WTC11 (cell line): Measurements from ENCODE around the gene EXOC4. TPM values are rescaled to one million over a fixed set of nuclear protein-coding genes. Genes with fewer than 3 reads are reported as not detected.
"Not testable (repeated sequence)": the region's sequence is repeated elsewhere in the genome, so short reads cannot be mapped to it uniquely, and the experiment has no call there.

Source experiments
- ATAC-seq: fragments of 200-7000 bp; cut with Tn5 transposase; 2 replicates; pipeline ENCODE4 v1.10.0; 2021; ENCODE audit warnings: mild to moderate bottlenecking, moderate library complexity
- CTCF ChIA-PET: fragments of 300-600 bp; sonication (Branson Sonifier 250); formaldehyde crosslinking; loops from one replicate; lab custom pipeline; 2021; ENCODE audit warnings: antibody characterized with exemption; lab: Charles Lee
- POLR2A ChIA-PET: fragments of 350-600 bp; sonication (Branson Sonifier 250); formaldehyde crosslinking; loops from one replicate; lab custom pipeline; 2021; ENCODE audit warnings: antibody characterized with exemption; lab: Charles Lee
- DNase-seq: peaks from one replicate; pipeline ENCODE4 v3.0.0; 2021; ENCODE audit warnings: low spot score
- H3K27ac Mint-ChIP-seq: 2 replicates; pipeline ENCODE4 v1.8.0; 2021; ENCODE audit warnings: mixed read lengths
- H3K27me3 Mint-ChIP-seq: 2 replicates; pipeline ENCODE4 v1.8.0; 2021; ENCODE audit warnings: low read depth, mild to moderate bottlenecking, moderate library complexity, mixed read lengths
- H3K36me3 Mint-ChIP-seq: 2 replicates; pipeline ENCODE4 v1.8.0; 2021; ENCODE audit warnings: mixed read lengths
- H3K4me1 Mint-ChIP-seq: 2 replicates; pipeline ENCODE4 v1.8.0; 2022; ENCODE audit warnings: mixed read lengths
- H3K4me3 Mint-ChIP-seq: 2 replicates; pipeline ENCODE4 v1.8.0; 2021; ENCODE audit warnings: mild to moderate bottlenecking, moderate library complexity, mixed read lengths
- H3K9me3 Mint-ChIP-seq: 2 replicates; pipeline ENCODE4 v1.8.0; 2021; ENCODE audit warnings: mixed read lengths
- ATF1 ChIP-seq: sonication (generic); formaldehyde crosslinking; IDR thresholded peaks from 2 replicates; pipeline ENCODE4 v1.8.1; 2023; ENCODE audit warnings: mild to moderate bottlenecking, moderate library complexity, missing genetic modification reagents
- CBFB ChIP-seq: sonication (generic); formaldehyde crosslinking; IDR thresholded peaks from 2 replicates; pipeline ENCODE4 v1.8.1; 2022; ENCODE audit warnings: mild to moderate bottlenecking, low read depth, missing genetic modification reagents
- CREB1 ChIP-seq: sonication (generic); formaldehyde crosslinking; IDR thresholded peaks from 2 replicates; pipeline ENCODE4 v1.8.0; 2023; ENCODE audit warnings: mild to moderate bottlenecking, missing genetic modification reagents
- ELF4 ChIP-seq: sonication (generic); formaldehyde crosslinking; IDR thresholded peaks from 2 replicates; pipeline ENCODE4 v1.8.1; 2022; ENCODE audit warnings: low read depth, mild to moderate bottlenecking, moderate library complexity, missing genetic modification reagents
- ETV6 ChIP-seq: sonication (generic); formaldehyde crosslinking; IDR thresholded peaks from 2 replicates; pipeline ENCODE4 v1.8.1; 2022; ENCODE audit warnings: mild to moderate bottlenecking, missing genetic modification reagents
- GABPB1 ChIP-seq: sonication (generic); formaldehyde crosslinking; IDR thresholded peaks from 2 replicates; pipeline ENCODE4 v1.8.1; 2023; ENCODE audit warnings: mild to moderate bottlenecking, missing genetic modification reagents
- GRHL2 ChIP-seq: fragments of 250-450 bp; sonication (Bioruptor Pico); IDR thresholded peaks from 2 replicates; pipeline ENCODE4 v1.8.0; 2022; ENCODE audit warnings: mild to moderate bottlenecking, moderate library complexity; ENCODE audit not compliant: insufficient replicate concordance, severe bottlenecking
- KAT7 ChIP-seq: sonication (generic); formaldehyde crosslinking; IDR thresholded peaks from 2 replicates; pipeline ENCODE4 v1.8.1; 2023; ENCODE audit warnings: missing genetic modification reagents, mild to moderate bottlenecking, borderline replicate concordance
- MYBL2 ChIP-seq: sonication (generic); formaldehyde crosslinking; IDR thresholded peaks from 2 replicates; pipeline ENCODE4 v1.8.1; 2023; ENCODE audit warnings: mild to moderate bottlenecking, moderate library complexity, missing genetic modification reagents
- NFATC4 ChIP-seq: fragments of 250-450 bp; sonication (Bioruptor Pico); IDR thresholded peaks from 2 replicates; pipeline ENCODE4 v1.9.0; 2021; ENCODE audit warnings: mild to moderate bottlenecking
- NFE2L1 ChIP-seq: sonication (generic); formaldehyde crosslinking; IDR thresholded peaks from 2 replicates; pipeline ENCODE4 v1.8.1; 2023; ENCODE audit warnings: missing genetic modification reagents
- NR3C1 ChIP-seq: sonication (generic); formaldehyde crosslinking; conservative IDR thresholded peaks from 2 replicates; pipeline ENCODE4 v1.8.1; 2023; ENCODE audit warnings: low read depth, mild to moderate bottlenecking, missing genetic modification reagents
- OVOL2 ChIP-seq: fragments of 250-450 bp; sonication (Bioruptor Pico); IDR thresholded peaks from 2 replicates; pipeline ENCODE4 v1.9.0; 2021; ENCODE audit warnings: mild to moderate bottlenecking, borderline replicate concordance
- PREB ChIP-seq: sonication (generic); formaldehyde crosslinking; IDR thresholded peaks from 2 replicates; pipeline ENCODE4 v1.8.1; 2022; ENCODE audit warnings: mild to moderate bottlenecking, missing genetic modification reagents, moderate library complexity, borderline replicate concordance
- STAT6 ChIP-seq: sonication (generic); formaldehyde crosslinking; conservative IDR thresholded peaks from 2 replicates; pipeline ENCODE4 v1.8.1; 2023; ENCODE audit warnings: mild to moderate bottlenecking, low read depth, missing genetic modification reagents, moderate library complexity
- ZNF121 ChIP-seq: sonication (generic); formaldehyde crosslinking; IDR thresholded peaks from 2 replicates; pipeline ENCODE4 v1.8.0; 2023; ENCODE audit warnings: missing genetic modification reagents
- ZNF138 ChIP-seq: sonication (generic); formaldehyde crosslinking; conservative IDR thresholded peaks from 2 replicates; pipeline ENCODE4 v1.8.1; 2022; ENCODE audit warnings: mild to moderate bottlenecking, moderate library complexity, missing genetic modification reagents
- total RNA-seq: library from RNA; stranded (reverse); gene quantifications from 3 replicates; pipeline ENCODE4 v1.2.3, GENCODE V29; 2021
- TF ChIP-seq, protein P1 (sequence below): sonication (generic); formaldehyde crosslinking; IDR thresholded peaks from 2 replicates; pipeline ENCODE4 v1.8.0; 2023; ENCODE audit warnings: mild to moderate bottlenecking, missing genetic modification reagents
- TF ChIP-seq, protein P2 (sequence below): sonication (generic); formaldehyde crosslinking; IDR thresholded peaks from 2 replicates; pipeline ENCODE4 v1.8.0; 2023; ENCODE audit warnings: missing genetic modification reagents, mild to moderate bottlenecking, borderline replicate concordance
- TF ChIP-seq, protein P3 (sequence below): sonication (generic); formaldehyde crosslinking; IDR thresholded peaks from 2 replicates; pipeline ENCODE4 v1.8.0; 2023; ENCODE audit warnings: missing genetic modification reagents

Gene EXOC4
- total RNA-seq, 1 experiment from 2014 or later: 62.0 TPM

DNA sequence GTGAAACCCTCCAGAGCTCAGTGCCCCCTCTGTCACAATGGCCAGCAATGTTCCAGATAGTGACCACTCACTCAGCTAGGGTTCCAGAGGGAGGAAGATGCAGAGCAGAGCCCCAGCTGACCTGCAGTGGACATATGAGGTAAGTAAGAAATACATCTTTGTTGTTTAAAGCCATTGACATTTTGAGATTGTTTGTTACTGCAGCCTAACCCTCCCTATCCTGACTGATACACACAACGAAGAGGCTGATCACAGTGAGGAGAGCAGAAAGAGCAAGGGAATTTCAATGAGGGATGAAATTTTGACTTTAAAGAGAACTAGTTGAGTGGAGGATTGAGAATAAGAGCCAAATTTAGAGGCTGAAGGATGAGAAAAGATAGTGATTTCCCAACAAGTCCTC, 822.9 kb downstream of the EXOC4 start:
- peaks cover 26% of the 10 kb centered on the region for H3K9me3 Mint-ChIP-seq
- TF ChIP-seq ZNF138 (CRISPR knock-in tag): no peak
- TF ChIP-seq ELF4: no peak
- no peak for TF ChIP-seq GRHL2 (CRISPR knock-in tag)
- TF ChIP-seq STAT6: no peak
- TF ChIP-seq, protein P1, sequence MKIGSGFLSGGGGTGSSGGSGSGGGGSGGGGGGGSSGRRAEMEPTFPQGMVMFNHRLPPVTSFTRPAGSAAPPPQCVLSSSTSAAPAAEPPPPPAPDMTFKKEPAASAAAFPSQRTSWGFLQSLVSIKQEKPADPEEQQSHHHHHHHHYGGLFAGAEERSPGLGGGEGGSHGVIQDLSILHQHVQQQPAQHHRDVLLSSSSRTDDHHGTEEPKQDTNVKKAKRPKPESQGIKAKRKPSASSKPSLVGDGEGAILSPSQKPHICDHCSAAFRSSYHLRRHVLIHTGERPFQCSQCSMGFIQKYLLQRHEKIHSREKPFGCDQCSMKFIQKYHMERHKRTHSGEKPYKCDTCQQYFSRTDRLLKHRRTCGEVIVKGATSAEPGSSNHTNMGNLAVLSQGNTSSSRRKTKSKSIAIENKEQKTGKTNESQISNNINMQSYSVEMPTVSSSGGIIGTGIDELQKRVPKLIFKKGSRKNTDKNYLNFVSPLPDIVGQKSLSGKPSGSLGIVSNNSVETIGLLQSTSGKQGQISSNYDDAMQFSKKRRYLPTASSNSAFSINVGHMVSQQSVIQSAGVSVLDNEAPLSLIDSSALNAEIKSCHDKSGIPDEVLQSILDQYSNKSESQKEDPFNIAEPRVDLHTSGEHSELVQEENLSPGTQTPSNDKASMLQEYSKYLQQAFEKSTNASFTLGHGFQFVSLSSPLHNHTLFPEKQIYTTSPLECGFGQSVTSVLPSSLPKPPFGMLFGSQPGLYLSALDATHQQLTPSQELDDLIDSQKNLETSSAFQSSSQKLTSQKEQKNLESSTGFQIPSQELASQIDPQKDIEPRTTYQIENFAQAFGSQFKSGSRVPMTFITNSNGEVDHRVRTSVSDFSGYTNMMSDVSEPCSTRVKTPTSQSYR (CRISPR knock-in tag): no peak
- no peak for TF ChIP-seq ZNF121 (CRISPR knock-in tag)
- TF ChIP-seq ATF1 (CRISPR knock-in tag): no peak
- TF ChIP-seq PREB (CRISPR knock-in tag): no peak
- TF ChIP-seq GABPB1 (CRISPR knock-in tag): no peak
- no peak for TF ChIP-seq ETV6 (CRISPR knock-in tag)
- TF ChIP-seq OVOL2: no peak
- TF ChIP-seq CBFB (CRISPR knock-in tag): no peak
- TF ChIP-seq KAT7: no peak
- TF ChIP-seq MYBL2 (CRISPR knock-in tag): no peak
- TF ChIP-seq, protein P2, sequence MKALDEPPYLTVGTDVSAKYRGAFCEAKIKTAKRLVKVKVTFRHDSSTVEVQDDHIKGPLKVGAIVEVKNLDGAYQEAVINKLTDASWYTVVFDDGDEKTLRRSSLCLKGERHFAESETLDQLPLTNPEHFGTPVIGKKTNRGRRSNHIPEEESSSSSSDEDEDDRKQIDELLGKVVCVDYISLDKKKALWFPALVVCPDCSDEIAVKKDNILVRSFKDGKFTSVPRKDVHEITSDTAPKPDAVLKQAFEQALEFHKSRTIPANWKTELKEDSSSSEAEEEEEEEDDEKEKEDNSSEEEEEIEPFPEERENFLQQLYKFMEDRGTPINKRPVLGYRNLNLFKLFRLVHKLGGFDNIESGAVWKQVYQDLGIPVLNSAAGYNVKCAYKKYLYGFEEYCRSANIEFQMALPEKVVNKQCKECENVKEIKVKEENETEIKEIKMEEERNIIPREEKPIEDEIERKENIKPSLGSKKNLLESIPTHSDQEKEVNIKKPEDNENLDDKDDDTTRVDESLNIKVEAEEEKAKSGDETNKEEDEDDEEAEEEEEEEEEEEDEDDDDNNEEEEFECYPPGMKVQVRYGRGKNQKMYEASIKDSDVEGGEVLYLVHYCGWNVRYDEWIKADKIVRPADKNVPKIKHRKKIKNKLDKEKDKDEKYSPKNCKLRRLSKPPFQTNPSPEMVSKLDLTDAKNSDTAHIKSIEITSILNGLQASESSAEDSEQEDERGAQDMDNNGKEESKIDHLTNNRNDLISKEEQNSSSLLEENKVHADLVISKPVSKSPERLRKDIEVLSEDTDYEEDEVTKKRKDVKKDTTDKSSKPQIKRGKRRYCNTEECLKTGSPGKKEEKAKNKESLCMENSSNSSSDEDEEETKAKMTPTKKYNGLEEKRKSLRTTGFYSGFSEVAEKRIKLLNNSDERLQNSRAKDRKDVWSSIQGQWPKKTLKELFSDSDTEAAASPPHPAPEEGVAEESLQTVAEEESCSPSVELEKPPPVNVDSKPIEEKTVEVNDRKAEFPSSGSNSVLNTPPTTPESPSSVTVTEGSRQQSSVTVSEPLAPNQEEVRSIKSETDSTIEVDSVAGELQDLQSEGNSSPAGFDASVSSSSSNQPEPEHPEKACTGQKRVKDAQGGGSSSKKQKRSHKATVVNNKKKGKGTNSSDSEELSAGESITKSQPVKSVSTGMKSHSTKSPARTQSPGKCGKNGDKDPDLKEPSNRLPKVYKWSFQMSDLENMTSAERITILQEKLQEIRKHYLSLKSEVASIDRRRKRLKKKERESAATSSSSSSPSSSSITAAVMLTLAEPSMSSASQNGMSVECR: no peak
- no peak for TF ChIP-seq NFE2L1
- no peak for TF ChIP-seq NR3C1 (CRISPR knock-in tag)
- TF ChIP-seq CREB1 (CRISPR knock-in tag): no peak
- TF ChIP-seq, protein P3, sequence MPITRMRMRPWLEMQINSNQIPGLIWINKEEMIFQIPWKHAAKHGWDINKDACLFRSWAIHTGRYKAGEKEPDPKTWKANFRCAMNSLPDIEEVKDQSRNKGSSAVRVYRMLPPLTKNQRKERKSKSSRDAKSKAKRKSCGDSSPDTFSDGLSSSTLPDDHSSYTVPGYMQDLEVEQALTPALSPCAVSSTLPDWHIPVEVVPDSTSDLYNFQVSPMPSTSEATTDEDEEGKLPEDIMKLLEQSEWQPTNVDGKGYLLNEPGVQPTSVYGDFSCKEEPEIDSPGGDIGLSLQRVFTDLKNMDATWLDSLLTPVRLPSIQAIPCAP: no peak
- no peak for TF ChIP-seq NFATC4 (CRISPR knock-in tag)
- no peak for DNase-seq
- POLR2A ChIA-PET: no interaction called here
- H3K4me1 Mint-ChIP-seq: peaks cover 21% of the 10 kb centered on the region
- H3K27ac Mint-ChIP-seq: no peak overlapping the region
- H3K27me3 Mint-ChIP-seq: no peaks in the 10 kb centered on the region
- CTCF ChIA-PET: no interaction called here
- no peak for ATAC-seq
- H3K4me3 Mint-ChIP-seq: no peak overlapping the region
- H3K36me3 Mint-ChIP-seq: peaks cover 21% of the 10 kb centered on the region

DNA sequence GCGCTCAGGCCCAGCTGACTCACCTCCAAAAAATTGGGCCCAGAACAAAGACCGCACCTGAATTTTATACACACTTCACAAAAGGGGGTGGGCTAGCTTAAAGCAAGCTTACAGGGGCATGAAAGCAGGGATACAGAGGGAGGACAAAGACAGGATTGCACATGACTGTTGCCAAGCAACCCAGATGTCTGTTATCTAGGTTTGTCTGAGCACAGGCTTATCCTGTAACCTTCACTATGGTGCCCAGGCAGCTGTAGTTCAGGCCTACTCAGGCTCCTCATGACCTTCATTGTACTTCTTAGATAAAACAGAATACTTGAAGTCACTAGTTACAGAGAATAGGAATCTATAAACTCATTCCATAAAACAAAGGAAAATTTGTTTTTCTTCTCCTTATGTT, 824.7 kb downstream of the EXOC4 start:
- H3K27ac Mint-ChIP-seq, H3K4me3 Mint-ChIP-seq, ATAC-seq, DNase-seq, CTCF ChIA-PET, POLR2A ChIA-PET, H3K27me3 Mint-ChIP-seq: not testable (repeated sequence)
- Mint-ChIP-seq H3K36me3 (peaks cover 21% of the 10 kb centered on the region), H3K9me3 (peaks cover 34% of the 10 kb centered on the region), H3K4me1 (peaks cover 11% of the 10 kb centered on the region)
